H7 (cell line): ENCODE results near the gene GRIA2. TPM values are rescaled to one million over a fixed set of nuclear protein-coding genes. Genes with fewer than 3 reads are reported as not detected.
"Not testable (repeated sequence)": the region's sequence is repeated elsewhere in the genome, so short reads cannot be mapped to it uniquely, and the experiment has no call there.

ENCODE experiments used
- DNase-seq: peaks from one replicate; pipeline ENCODE4 v3.0.0; 2012
- H3K27me3 ChIP-seq: 2 replicates; pipeline ENCODE4 v1.6.0; 2011; ENCODE audit warnings: mild to moderate bottlenecking, low read length; ENCODE audit not compliant: control insufficient read depth, insufficient read depth
- H3K36me3 ChIP-seq: replicated peaks from 2 replicates; pipeline ENCODE4 v1.5.1; 2011; ENCODE audit warnings: low read length; ENCODE audit not compliant: control insufficient read depth, insufficient read depth
- H3K4me3 ChIP-seq: 2 replicates; pipeline ENCODE4 v1.5.1; 2011; ENCODE audit warnings: low read depth, mild to moderate bottlenecking, control low read depth, low read length, moderate library complexity; ENCODE audit not compliant: insufficient read depth
- total RNA-seq: library from RNA; depleted of rRNA; stranded (reverse); fragments of >200 nt; shearing (Covaris generic); gene quantifications from 2 replicates; pipeline ENCODE4 v1.2.3, GENCODE V29; 2014; rRNA removed

Gene GRIA2
- not detected in 2 replicates for total RNA-seq

- Histone ChIP-seq H3K4me3 (peak within 1 kb of the TSS; percentile 43; the same call in 1 of the 2 replicates), H3K27me3 (peaks cover 58% of the 10 kb centered on the region), H3K36me3 (no peaks in the 10 kb centered on the region)
- peak; percentile 87 for DNase-seq
These were observed at the start of gene GRIA2 for GRCh38 chr4:157220371-157220881. Gene GRIA2, plus strand, starts transcription at chr4:157220728. Its CDS starts 315 bp downstream, at chr4:157221043.

DNA sequence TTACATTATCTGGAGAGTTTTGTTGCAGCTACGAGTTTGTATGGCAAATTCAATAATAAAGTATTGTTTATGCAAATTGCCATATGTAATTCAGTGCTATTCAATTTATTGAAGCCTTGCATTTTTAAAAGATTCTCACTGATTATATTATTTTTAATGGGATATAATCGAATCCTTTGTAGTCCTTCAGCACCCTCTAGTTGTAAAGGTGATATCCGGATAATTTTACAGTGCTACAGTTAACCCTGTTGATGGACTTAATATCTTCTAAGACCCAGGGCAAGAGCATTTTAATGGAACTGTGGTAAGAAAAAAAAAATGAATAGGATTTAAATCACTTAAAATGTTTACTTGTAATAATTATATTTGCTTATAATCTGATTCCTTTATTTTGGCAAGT, 48.5 kb upstream of the GRIA2 start:
- DNase-seq, result no peak
- no peaks in the 10 kb centered on the region for H3K27me3 ChIP-seq
- no peak overlapping the region for H3K4me3 ChIP-seq

GRCh38 chr4:157180268-157180667, 40.3 kb upstream of the GRIA2 start:
- H3K4me3 ChIP-seq, DNase-seq, H3K27me3 ChIP-seq, H3K36me3 ChIP-seq: not testable (repeated sequence)

More for the DNA sequence above, 48.5 kb upstream of the GRIA2 start:
- H3K36me3 ChIP-seq, result no peaks in the 10 kb centered on the region

DNA sequence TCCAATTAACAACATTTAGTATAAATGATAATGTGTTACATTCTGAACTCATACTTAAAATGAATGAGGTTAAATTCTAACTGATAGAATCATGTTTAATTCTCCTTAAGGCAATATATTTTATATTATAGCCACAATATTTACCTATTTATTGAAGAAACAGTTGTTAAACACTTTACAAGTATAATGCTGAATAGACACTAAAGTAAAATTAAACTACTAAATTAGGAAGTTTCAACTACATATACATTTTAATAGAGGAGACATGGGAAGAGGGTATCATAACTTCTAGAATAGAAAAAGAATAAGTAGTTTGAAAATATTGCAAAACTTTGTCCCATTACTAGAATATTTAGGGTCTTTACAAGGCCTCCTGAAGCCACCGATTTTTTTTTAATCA, 36.2 kb upstream of the GRIA2 start:
- H3K36me3 ChIP-seq, result no peaks in the 10 kb centered on the region

GRCh38 chr4:157185363-157185762, 35.2 kb upstream of the GRIA2 start:
- no peaks in the 10 kb centered on the region for H3K27me3 ChIP-seq
- no peak overlapping the region for H3K4me3 ChIP-seq
- no peak for DNase-seq
- no peaks in the 10 kb centered on the region for H3K36me3 ChIP-seq

More for the DNA sequence above, 36.2 kb upstream of the GRIA2 start:
- no peaks in the 10 kb centered on the region for H3K27me3 ChIP-seq
- no peak overlapping the region for H3K4me3 ChIP-seq
- no peak for DNase-seq

DNA sequence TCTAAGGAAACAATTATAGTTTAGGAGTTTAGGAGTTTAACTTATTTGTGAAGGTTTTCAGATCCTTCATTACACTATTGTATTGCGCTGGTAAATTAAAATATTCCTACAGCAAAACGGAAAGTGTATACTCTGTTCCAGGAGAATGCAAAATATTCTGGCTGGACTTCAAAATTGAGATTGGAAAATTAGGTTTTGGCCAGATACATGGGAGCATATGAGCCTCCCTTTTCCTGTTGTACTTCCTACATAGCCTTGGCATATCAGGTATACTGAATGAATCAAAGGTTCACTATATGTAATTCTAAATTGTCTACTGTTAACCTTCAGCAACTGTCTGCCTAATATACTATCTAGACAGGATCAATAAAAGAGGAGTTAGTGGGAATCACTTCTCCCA, 25.2 kb upstream of the GRIA2 start:
- no peaks in the 10 kb centered on the region for H3K36me3 ChIP-seq
- H3K27me3 ChIP-seq, result no peaks in the 10 kb centered on the region
- H3K4me3 ChIP-seq, result no peak overlapping the region
- no peak for DNase-seq

DNA sequence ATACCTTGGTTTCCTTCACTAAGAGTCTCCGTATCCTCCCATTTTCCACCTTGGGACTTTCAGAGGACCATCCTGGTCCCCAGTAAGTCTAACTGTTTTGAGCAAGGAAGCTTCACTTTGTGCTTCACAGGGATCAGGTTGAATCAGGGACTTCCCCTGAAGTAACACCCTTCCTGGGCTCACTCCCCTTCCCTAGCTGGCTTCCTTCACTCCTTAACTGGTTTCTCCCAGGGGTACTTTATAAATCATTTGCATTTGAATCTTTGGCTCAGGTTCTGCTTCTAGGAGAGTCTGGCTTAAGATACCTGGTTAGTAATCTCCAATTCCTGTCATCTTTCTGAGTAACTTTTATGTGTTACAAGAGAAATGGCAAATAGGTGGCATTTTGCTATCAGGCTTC, 24.5 kb upstream of the GRIA2 start:
- Histone ChIP-seq H3K27me3 (no peaks in the 10 kb centered on the region), H3K4me3 (no peak overlapping the region), H3K36me3 (no peaks in the 10 kb centered on the region)
- peak; percentile 47 for DNase-seq

- peak; percentile 69 for DNase-seq
- no peaks in the 10 kb centered on the region for H3K36me3 ChIP-seq
- no peaks in the 10 kb centered on the region for H3K27me3 ChIP-seq
- no peak overlapping the region for H3K4me3 ChIP-seq
These were observed 15.8 kb upstream of the GRIA2 start for GRCh38 chr4:157204634-157205244.

DNA sequence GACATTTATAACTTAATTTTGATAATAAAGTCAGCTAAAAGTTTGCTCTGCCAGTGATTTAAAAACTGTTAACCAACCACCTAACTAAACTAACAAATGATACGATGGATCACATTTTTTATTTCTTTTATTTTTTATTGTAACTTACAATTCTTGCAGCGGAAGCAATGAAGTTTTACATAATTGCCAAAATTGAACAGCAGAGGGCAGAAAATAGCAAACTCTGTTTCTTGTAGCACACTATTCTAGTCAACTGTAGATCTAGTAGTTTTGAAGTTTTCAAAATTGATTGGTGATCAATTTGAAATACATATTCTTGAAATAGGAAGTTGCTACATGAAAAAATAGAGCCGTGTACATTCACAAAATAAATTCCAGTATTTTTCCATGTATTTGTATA, 2.8 kb upstream of the GRIA2 start:
- H3K27me3 ChIP-seq, result peaks cover 39% of the 10 kb centered on the region
- no peak for DNase-seq
- no peaks in the 10 kb centered on the region for H3K36me3 ChIP-seq
- no peak overlapping the region for H3K4me3 ChIP-seq

DNA sequence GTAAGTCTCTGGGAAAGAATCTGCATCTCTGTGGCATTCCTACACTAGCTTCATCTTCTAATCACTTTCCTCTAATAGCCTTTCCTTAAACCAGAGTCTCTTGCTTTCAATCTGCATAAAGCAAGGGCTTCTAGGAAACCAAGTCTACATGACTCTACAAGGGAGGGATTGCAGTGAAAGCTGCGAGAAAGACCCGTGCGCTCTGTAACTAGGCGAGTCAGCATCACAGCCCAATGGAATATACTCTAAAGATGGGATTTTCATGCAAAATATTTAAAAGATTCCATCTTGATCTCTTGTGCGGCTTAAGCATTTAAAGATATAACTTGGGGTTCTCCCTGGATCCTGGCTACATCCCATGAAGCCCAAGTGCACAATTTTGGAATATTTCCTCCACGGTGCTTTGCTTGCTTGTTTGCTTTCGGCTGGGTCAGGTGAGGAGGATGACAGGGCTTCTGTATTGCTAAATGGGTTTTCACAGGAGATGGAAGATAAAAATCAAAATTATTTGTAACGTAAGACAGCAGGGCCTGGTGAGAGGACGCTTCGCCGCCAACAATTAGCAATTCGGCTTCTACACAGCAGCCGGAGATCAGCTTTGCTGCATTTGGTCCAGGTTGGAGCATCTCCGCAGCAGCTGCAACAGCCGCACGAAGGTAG, 687 bp upstream of the GRIA2 start:
- no peaks in the 10 kb centered on the region for H3K36me3 ChIP-seq
- H3K4me3 ChIP-seq, result no peak overlapping the region
- DNase-seq, result no peak
- peaks cover 58% of the 10 kb centered on the region for H3K27me3 ChIP-seq

DNA sequence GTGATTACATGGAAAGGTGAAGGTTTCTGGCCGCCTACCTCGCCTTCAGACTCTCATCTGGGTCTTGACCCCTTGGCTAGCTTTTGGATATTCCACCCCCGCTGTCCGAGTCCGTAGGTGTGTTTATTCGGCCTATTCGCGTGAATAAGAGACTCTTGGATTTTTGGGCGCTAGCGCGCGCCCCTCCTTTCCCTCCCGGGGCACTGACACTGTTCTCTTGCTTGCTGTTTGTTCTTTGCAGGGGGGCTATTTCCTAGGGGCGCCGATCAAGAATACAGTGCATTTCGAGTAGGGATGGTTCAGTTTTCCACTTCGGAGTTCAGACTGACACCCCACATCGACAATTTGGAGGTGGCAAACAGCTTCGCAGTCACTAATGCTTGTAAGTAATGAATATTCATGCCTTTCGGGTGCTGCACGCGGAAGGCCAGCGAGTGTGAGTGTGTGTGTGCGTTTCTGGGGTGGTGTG, 932 bp downstream of the GRIA2 start:
- Histone ChIP-seq H3K27me3 (peaks cover 58% of the 10 kb centered on the region), H3K36me3 (no peaks in the 10 kb centered on the region), H3K4me3 (peak overlapping the region; percentile 43; the same call in 1 of the 2 replicates)
- peak; percentile 19 for DNase-seq

DNA sequence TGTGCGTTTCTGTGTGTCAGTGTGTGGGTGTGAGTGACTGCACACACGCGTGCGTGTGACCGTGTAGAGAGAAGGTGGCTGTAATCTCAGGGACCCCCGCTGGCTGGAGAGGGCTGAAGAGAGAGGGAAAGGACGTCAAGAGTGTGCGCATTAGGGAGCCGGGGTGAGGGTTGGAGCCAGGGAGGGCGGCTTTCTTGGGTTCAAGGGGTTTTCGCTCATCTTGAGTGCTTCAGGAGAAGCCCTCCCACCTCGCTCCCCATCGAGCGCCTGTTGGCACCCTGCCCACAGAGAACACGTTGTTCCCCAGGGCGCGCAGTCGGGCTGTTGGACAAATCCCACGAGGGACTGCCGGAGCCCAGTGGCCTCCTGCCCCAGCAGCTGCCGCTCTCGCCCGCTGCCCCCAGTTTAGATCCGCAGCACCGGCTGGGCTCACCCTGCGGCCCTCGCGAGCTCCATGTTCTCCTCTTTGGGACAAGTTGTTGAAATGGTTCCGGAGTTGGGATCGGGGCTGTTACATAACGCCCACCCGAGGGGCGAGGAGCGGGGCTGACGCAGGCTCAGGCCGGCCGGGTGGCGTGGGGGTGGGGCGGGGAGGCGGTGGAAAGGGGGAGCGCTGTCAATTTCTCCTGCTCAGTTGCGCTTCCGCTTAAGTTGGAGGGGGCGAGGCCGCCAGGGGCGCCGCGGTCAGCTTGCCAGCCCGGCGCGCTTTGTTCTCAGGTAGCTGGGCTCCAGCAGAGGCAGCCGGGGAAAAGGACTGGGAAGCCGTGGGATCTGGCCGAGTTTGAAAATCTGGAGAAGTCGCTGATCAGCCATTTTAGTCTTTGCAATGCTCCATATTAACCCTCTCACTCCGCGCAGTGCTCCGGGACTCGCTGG, 1.6 kb downstream of the GRIA2 start:
- Histone ChIP-seq H3K4me3 (peak overlapping the region; percentile 43), H3K27me3 (peaks cover 58% of the 10 kb centered on the region), H3K36me3 (no peaks in the 10 kb centered on the region)
- DNase-seq, result peak; percentile 81

DNA sequence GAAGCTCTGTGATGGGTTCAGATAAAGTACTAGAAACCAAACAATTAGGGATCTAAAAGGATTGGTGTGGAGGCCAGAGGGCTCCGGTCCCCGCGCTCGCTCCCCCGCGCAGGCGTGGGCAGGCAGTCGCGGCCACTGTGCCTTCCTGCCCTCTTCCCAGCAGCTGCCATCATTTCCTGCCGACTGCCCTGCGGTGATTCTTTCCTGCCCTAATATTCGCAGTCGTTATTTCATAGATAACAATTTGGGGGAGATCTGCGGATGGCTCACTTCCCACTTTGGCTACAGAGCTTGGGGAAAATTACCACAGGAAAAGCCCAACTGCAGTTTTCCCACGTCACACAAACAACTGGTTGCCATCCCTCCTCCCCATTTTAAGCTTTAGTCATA, 2.2 kb downstream of the GRIA2 start:
- Histone ChIP-seq H3K36me3 (no peaks in the 10 kb centered on the region), H3K27me3 (peaks cover 58% of the 10 kb centered on the region), H3K4me3 (peak overlapping the region; percentile 43)
- DNase-seq, result no peak

- Histone ChIP-seq H3K4me3 (no peak overlapping the region), H3K27me3 (peaks cover 58% of the 10 kb centered on the region), H3K36me3 (no peaks in the 10 kb centered on the region)
- no peak for DNase-seq
These were observed 2.9 kb downstream of the GRIA2 start for GRCh38 chr4:157223456-157223855.
